ENCODE data around the gene NFKB1. TPM values are rescaled to one million over a fixed set of nuclear protein-coding genes. Genes with fewer than 3 reads are reported as not detected.
"Not testable (repeated sequence)": the region's sequence is repeated elsewhere in the genome, so short reads cannot be mapped to it uniquely, and the experiment has no call there.

NFKB1 gene
- total RNA-seq, 1 donor from 2014 or later = 18.8 TPM

- Histone ChIP-seq H3K27ac (ENCODE audit: low read depth, low read length) (no peak overlapping the region), H3K27me3 (ENCODE audit: control insufficient read depth in 3 of 3, insufficient read depth in 3 of 3, low read length in 3 of 3) (no peaks in the 10 kb centered on the region)
These were observed 115.5 kb downstream of the NFKB1 start for GRCh38 chr4:102616636-102617035.

GRCh38 chr4:102619021-102619420 lies 117.9 kb downstream of the NFKB1 start:
- not testable (repeated sequence) for H3K9me3 ChIP-seq (ENCODE audit: control insufficient read depth in 3 of 3, low read length in 3 of 3); H3K27me3 ChIP-seq (ENCODE audit: control insufficient read depth in 3 of 3, insufficient read depth in 3 of 3, low read length in 3 of 3); H3K27ac ChIP-seq (ENCODE audit: low read depth, low read length); H3K4me1 ChIP-seq (ENCODE audit: control insufficient read depth in 3 of 3, insufficient read depth in 3 of 3, low read length in 3 of 3); H3K9ac ChIP-seq (ENCODE audit: low read depth in 1 of 3, low read length in 3 of 3); H3K4me3 ChIP-seq (ENCODE audit: low read length in 3 of 3)
- H3K36me3 ChIP-seq (ENCODE audit: control insufficient read depth in 3 of 3, insufficient read depth in 3 of 3, low read length in 3 of 3) = peaks cover 16 to 26% (median 22%) of the 10 kb centered on the region in 3 donors

More at GRCh38 chr4:102616636-102617035, 115.5 kb downstream of the NFKB1 start:
- Histone ChIP-seq H3K4me3 (ENCODE audit: low read length in 3 of 3) (no peak overlapping the region), H3K9ac (ENCODE audit: low read depth in 1 of 3, low read length in 3 of 3) (no peak overlapping the region), H3K36me3 (ENCODE audit: control insufficient read depth in 3 of 3, insufficient read depth in 3 of 3, low read length in 3 of 3) (peaks cover 35 to 50% (median 42%) of the 10 kb centered on the region in 3 donors), H3K4me1 (ENCODE audit: control insufficient read depth in 3 of 3, insufficient read depth in 3 of 3, low read length in 3 of 3) (peaks cover 2 to 8% (median 7%) of the 10 kb centered on the region in 3 donors), H3K9me3 (ENCODE audit: control insufficient read depth in 3 of 3, low read length in 3 of 3) (no peaks in the 10 kb centered on the region)

GRCh38 chr4:102619776-102620631 lies 118.8 kb downstream of the NFKB1 start:
- not testable (repeated sequence) for H3K27me3 ChIP-seq (ENCODE audit: control insufficient read depth in 3 of 3, insufficient read depth in 3 of 3, low read length in 3 of 3); H3K4me1 ChIP-seq (ENCODE audit: control insufficient read depth in 3 of 3, insufficient read depth in 3 of 3, low read length in 3 of 3); H3K9ac ChIP-seq (ENCODE audit: low read depth in 1 of 3, low read length in 3 of 3); H3K27ac ChIP-seq (ENCODE audit: low read depth, low read length); H3K4me3 ChIP-seq (ENCODE audit: low read length in 3 of 3); H3K9me3 ChIP-seq (ENCODE audit: control insufficient read depth in 3 of 3, low read length in 3 of 3)
- H3K36me3 ChIP-seq (ENCODE audit: control insufficient read depth in 3 of 3, insufficient read depth in 3 of 3, low read length in 3 of 3) = peaks cover 9 to 16% (median 13%) of the 10 kb centered on the region in 3 donors

- peak overlapping the region; percentile 37 for H3K27ac ChIP-seq (ENCODE audit: low read depth, low read length)
- peak overlapping the region in 2 of 3 donors; percentile 46 to 54 for H3K4me3 ChIP-seq (ENCODE audit: low read length in 3 of 3)
- peaks cover 2 to 8% (median 7%) of the 10 kb centered on the region in 3 donors for H3K4me1 ChIP-seq (ENCODE audit: control insufficient read depth in 3 of 3, insufficient read depth in 3 of 3, low read length in 3 of 3)
- H3K9ac ChIP-seq (ENCODE audit: low read depth in 1 of 3, low read length in 3 of 3) = peak overlapping the region in 2 of 3 donors; percentile 58 to 62
- peaks cover 8 to 13% (median 9%) of the 10 kb centered on the region in 3 donors for H3K36me3 ChIP-seq (ENCODE audit: control insufficient read depth in 3 of 3, insufficient read depth in 3 of 3, low read length in 3 of 3)
- no peaks in the 10 kb centered on the region for H3K9me3 ChIP-seq (ENCODE audit: control insufficient read depth in 3 of 3, low read length in 3 of 3)
- H3K27me3 ChIP-seq (ENCODE audit: control insufficient read depth in 3 of 3, insufficient read depth in 3 of 3, low read length in 3 of 3) = no peaks in the 10 kb centered on the region
These were observed 119.7 kb downstream of the NFKB1 start for GRCh38 chr4:102620697-102621497.

GRCh38 chr4:102623622-102624021 lies 122.5 kb downstream of the NFKB1 start:
- no peak overlapping the region for H3K9ac ChIP-seq (ENCODE audit: low read depth in 1 of 3, low read length in 3 of 3)
- no peak overlapping the region for H3K4me3 ChIP-seq (ENCODE audit: low read length in 3 of 3)
- H3K27ac ChIP-seq (ENCODE audit: low read depth, low read length) = no peak overlapping the region
- no peaks in the 10 kb centered on the region for H3K36me3 ChIP-seq (ENCODE audit: control insufficient read depth in 3 of 3, insufficient read depth in 3 of 3, low read length in 3 of 3)
- H3K27me3 ChIP-seq (ENCODE audit: control insufficient read depth in 3 of 3, insufficient read depth in 3 of 3, low read length in 3 of 3) = no peaks in the 10 kb centered on the region
- H3K9me3 ChIP-seq (ENCODE audit: control insufficient read depth in 3 of 3, low read length in 3 of 3) = no peaks in the 10 kb centered on the region
- peaks cover 2 to 8% (median 7%) of the 10 kb centered on the region in 3 donors for H3K4me1 ChIP-seq (ENCODE audit: control insufficient read depth in 3 of 3, insufficient read depth in 3 of 3, low read length in 3 of 3)

GRCh38 chr4:102624505-102624904 lies 123.3 kb downstream of the NFKB1 start:
- no peak overlapping the region for H3K4me3 ChIP-seq (ENCODE audit: low read length in 3 of 3)
- H3K27me3 ChIP-seq (ENCODE audit: control insufficient read depth in 3 of 3, insufficient read depth in 3 of 3, low read length in 3 of 3) = no peaks in the 10 kb centered on the region
- H3K9me3 ChIP-seq (ENCODE audit: control insufficient read depth in 3 of 3, low read length in 3 of 3) = no peaks in the 10 kb centered on the region
- no peaks in the 10 kb centered on the region for H3K36me3 ChIP-seq (ENCODE audit: control insufficient read depth in 3 of 3, insufficient read depth in 3 of 3, low read length in 3 of 3)
- no peak overlapping the region for H3K9ac ChIP-seq (ENCODE audit: low read depth in 1 of 3, low read length in 3 of 3)
- peaks cover 2 to 8% (median 7%) of the 10 kb centered on the region in 3 donors for H3K4me1 ChIP-seq (ENCODE audit: control insufficient read depth in 3 of 3, insufficient read depth in 3 of 3, low read length in 3 of 3)
- no peak overlapping the region for H3K27ac ChIP-seq (ENCODE audit: low read depth, low read length)

- no peak overlapping the region for H3K4me3 ChIP-seq (ENCODE audit: low read length in 3 of 3)
- no peaks in the 10 kb centered on the region for H3K9me3 ChIP-seq (ENCODE audit: control insufficient read depth in 3 of 3, low read length in 3 of 3)
- peaks cover 0 to 7% (median 5%) of the 10 kb centered on the region in 3 donors for H3K4me1 ChIP-seq (ENCODE audit: control insufficient read depth in 3 of 3, insufficient read depth in 3 of 3, low read length in 3 of 3)
- H3K27me3 ChIP-seq (ENCODE audit: control insufficient read depth in 3 of 3, insufficient read depth in 3 of 3, low read length in 3 of 3) = no peaks in the 10 kb centered on the region
- no peaks in the 10 kb centered on the region for H3K36me3 ChIP-seq (ENCODE audit: control insufficient read depth in 3 of 3, insufficient read depth in 3 of 3, low read length in 3 of 3)
- no peak overlapping the region for H3K27ac ChIP-seq (ENCODE audit: low read depth, low read length)
- no peak overlapping the region for H3K9ac ChIP-seq (ENCODE audit: low read depth in 1 of 3, low read length in 3 of 3)
These were observed 124.2 kb downstream of the NFKB1 start for GRCh38 chr4:102625232-102625930.

GRCh38 chr4:102627831-102628523 lies 126.8 kb downstream of the NFKB1 start:
- Histone ChIP-seq H3K4me1 (ENCODE audit: control insufficient read depth in 3 of 3, insufficient read depth in 3 of 3, low read length in 3 of 3) (no peaks in the 10 kb centered on the region), H3K9ac (ENCODE audit: low read depth in 1 of 3, low read length in 3 of 3) (no peak overlapping the region), H3K36me3 (ENCODE audit: control insufficient read depth in 3 of 3, insufficient read depth in 3 of 3, low read length in 3 of 3) (peaks cover 2 to 7% (median 4%) of the 10 kb centered on the region in 3 donors), H3K27me3 (ENCODE audit: control insufficient read depth in 3 of 3, insufficient read depth in 3 of 3, low read length in 3 of 3) (no peaks in the 10 kb centered on the region), H3K9me3 (ENCODE audit: control insufficient read depth in 3 of 3, low read length in 3 of 3) (no peaks in the 10 kb centered on the region), H3K27ac (ENCODE audit: low read depth, low read length) (no peak overlapping the region), H3K4me3 (ENCODE audit: low read length in 3 of 3) (no peak overlapping the region)

GRCh38 chr4:102629673-102630072 lies 128.5 kb downstream of the NFKB1 start:
- H3K36me3 ChIP-seq (ENCODE audit: control insufficient read depth in 3 of 3, insufficient read depth in 3 of 3, low read length in 3 of 3) = peaks cover 5 to 11% (median 10%) of the 10 kb centered on the region in 3 donors
- H3K9ac ChIP-seq (ENCODE audit: low read depth in 1 of 3, low read length in 3 of 3) = no peak overlapping the region
- H3K4me3 ChIP-seq (ENCODE audit: low read length in 3 of 3) = no peak overlapping the region
- no peaks in the 10 kb centered on the region for H3K27me3 ChIP-seq (ENCODE audit: control insufficient read depth in 3 of 3, insufficient read depth in 3 of 3, low read length in 3 of 3)
- H3K4me1 ChIP-seq (ENCODE audit: control insufficient read depth in 3 of 3, insufficient read depth in 3 of 3, low read length in 3 of 3) = no peaks in the 10 kb centered on the region
- H3K9me3 ChIP-seq (ENCODE audit: control insufficient read depth in 3 of 3, low read length in 3 of 3) = no peaks in the 10 kb centered on the region
- no peak overlapping the region for H3K27ac ChIP-seq (ENCODE audit: low read depth, low read length)

Data from skeletal muscle tissue (tissue), 4 donors.